Stimulated activated CD4-positive, alpha-beta T cell treated with anti-CD3 and anti-CD28 coated beads, Interleukin-15, amount 100 ng/mL, for 48 hours (primary cell): ENCODE measurements around the gene ACAD8.
A peak's percentile ranks its signal among the peaks of the same experiment; 100 is the strongest.
"Not testable (repeated sequence)": the region's sequence is repeated elsewhere in the genome, so short reads cannot be mapped to it uniquely, and the experiment has no call there.

Experiments used
- DNase-seq, 2 donors: peaks; one replicate each; pipeline ENCODE4 v3.0.0-alpha.2; 2020; ENCODE audit warnings: low read depth in 2 of 2

ACAD8 gene

GRCh38 chr11:134267461-134267860 lies 14.1 kb downstream of the ACAD8 start:
- DNase-seq = no peak

- DNase-seq = no peak
Measured at GRCh38 chr11:134267966-134268365, 14.6 kb downstream of the ACAD8 start.

- DNase-seq = no peak
Measured at GRCh38 chr11:134270250-134270714, 16.9 kb downstream of the ACAD8 start.

GRCh38 chr11:134271978-134272377 lies 18.6 kb downstream of the ACAD8 start:
- DNase-seq = no peak

GRCh38 chr11:134272381-134273316 lies 19.3 kb downstream of the ACAD8 start:
- no peak for DNase-seq

- DNase-seq = no peak
Measured at GRCh38 chr11:134273317-134273712, 19.9 kb downstream of the ACAD8 start.

GRCh38 chr11:134275188-134275533 lies 21.8 kb downstream of the ACAD8 start:
- no peak for DNase-seq

- DNase-seq = peak; percentile 69 to 75
Measured at GRCh38 chr11:134275534-134276395, 22.4 kb downstream of the ACAD8 start, which contains the start of gene GLB1L3. Gene GLB1L3, plus strand, starts transcription at chr11:134276379. Its CDS starts 362 bp downstream, at chr11:134276741.

GRCh38 chr11:134276396-134277182 lies 23.2 kb downstream of the ACAD8 start:
- no peak for DNase-seq

- DNase-seq = no peak
Measured at GRCh38 chr11:134277183-134278001, 24.0 kb downstream of the ACAD8 start.

- no peak for DNase-seq
Measured at GRCh38 chr11:134278356-134278755, 25.0 kb downstream of the ACAD8 start.

GRCh38 chr11:134281635-134282034 lies 28.3 kb downstream of the ACAD8 start:
- not testable (repeated sequence) for DNase-seq

GRCh38 chr11:134282121-134283045 lies 29.0 kb downstream of the ACAD8 start:
- no peak for DNase-seq

- no peak for DNase-seq
Measured at GRCh38 chr11:134283461-134284230, 30.3 kb downstream of the ACAD8 start.

GRCh38 chr11:134284349-134284748 lies 31.0 kb downstream of the ACAD8 start:
- not testable (repeated sequence) for DNase-seq

GRCh38 chr11:134287561-134287960 lies 34.2 kb downstream of the ACAD8 start:
- DNase-seq = no peak

- no peak for DNase-seq
Measured at GRCh38 chr11:134288486-134288885, 35.1 kb downstream of the ACAD8 start.

GRCh38 chr11:134289167-134289566 lies 35.8 kb downstream of the ACAD8 start:
- DNase-seq = no peak

- no peak for DNase-seq
Measured at GRCh38 chr11:134289789-134290188, 36.4 kb downstream of the ACAD8 start.
